MM.1S (cell line): Measurements from ENCODE around the gene ANKRD29.

Experiments used
- DNase-seq: peaks from one replicate; pipeline ENCODE4 v3.0.0-alpha.2; 2015
- H2AFZ ChIP-seq: fragments of 300-600 bp; sonication (generic); 2 replicates; pipeline ENCODE4 v1.6.0; 2016; ENCODE audit warnings: antibody characterized with exemption, low read length
- H3F3A ChIP-seq: fragments of 300-600 bp; sonication (generic); 2 replicates; pipeline ENCODE4 v1.6.1; 2016; ENCODE audit warnings: mild to moderate bottlenecking, antibody characterized with exemption, low read length, moderate library complexity, mixed read lengths; ENCODE audit not compliant: insufficient read depth
- H3K27ac ChIP-seq: fragments of 300-600 bp; sonication (generic); 2 replicates; pipeline ENCODE4 v1.5.1; 2016; ENCODE audit warnings: mild to moderate bottlenecking, low read length
- H3K27me3 ChIP-seq: fragments of 300-600 bp; sonication (generic); replicated peaks from 2 replicates; pipeline ENCODE4 v1.6.0; 2016; ENCODE audit warnings: low read length; ENCODE audit not compliant: insufficient read depth
- H3K36me3 ChIP-seq: fragments of 300-600 bp; sonication (generic); replicated peaks from 2 replicates; pipeline ENCODE4 v1.6.1; 2016; ENCODE audit warnings: mild to moderate bottlenecking, low read length, mixed read lengths; ENCODE audit not compliant: insufficient read depth
- H3K4me1 ChIP-seq: fragments of 300-600 bp; sonication (generic); 2 replicates; pipeline ENCODE4 v1.6.1; 2016; ENCODE audit warnings: low read length, mixed read lengths
- H3K4me2 ChIP-seq: fragments of 300-600 bp; sonication (generic); 2 replicates; pipeline ENCODE4 v1.6.0; 2016; ENCODE audit warnings: low read depth, low read length
- H3K4me3 ChIP-seq: fragments of 300-600 bp; sonication (generic); 2 replicates; pipeline ENCODE4 v1.5.1; 2016; ENCODE audit warnings: low read length, mixed read lengths
- H3K79me2 ChIP-seq: fragments of 300-600 bp; sonication (generic); 2 replicates; pipeline ENCODE4 v1.6.1; 2016; ENCODE audit warnings: mixed run types, low read length, mixed read lengths
- H3K9ac ChIP-seq: fragments of 300-600 bp; sonication (generic); 2 replicates; pipeline ENCODE4 v1.6.1; 2016; ENCODE audit warnings: low read length, mixed read lengths
- H3K9me2 ChIP-seq: fragments of 300-600 bp; sonication (generic); replicated peaks from 2 replicates; pipeline ENCODE4 v1.6.1; 2016; ENCODE audit warnings: mild to moderate bottlenecking, low read length, mixed read lengths; ENCODE audit not compliant: insufficient read depth
- H3K9me3 ChIP-seq: fragments of 300-600 bp; sonication (generic); replicated peaks from 2 replicates; pipeline ENCODE4 v1.6.1; 2016; ENCODE audit warnings: mild to moderate bottlenecking, low read length, mixed read lengths; ENCODE audit not compliant: insufficient read depth
- H4K20me1 ChIP-seq: fragments of 300-600 bp; sonication (generic); 2 replicates; pipeline ENCODE4 v1.6.1; 2016; ENCODE audit warnings: mild to moderate bottlenecking, low read length, moderate library complexity, mixed read lengths; ENCODE audit not compliant: insufficient read depth
- EZH2 ChIP-seq: fragments of 300-600 bp; sonication (generic); optimal IDR thresholded peaks from 2 replicates; pipeline ENCODE3; 2017; ENCODE audit warnings: low read depth, mild to moderate bottlenecking, antibody characterized with exemption, low read length, mixed read lengths
- EZH2phosphoT487 ChIP-seq: fragments of 300-600 bp; sonication (generic); IDR thresholded peaks from 2 replicates; pipeline ENCODE4 v1.6.1; 2018; ENCODE audit warnings: antibody characterized with exemption, low read length
- TF ChIP-seq, protein P1 (sequence below): fragments of 300-600 bp; sonication (generic); IDR thresholded peaks from 2 replicates; pipeline ENCODE4 v1.5.1; 2016; ENCODE audit warnings: antibody characterized with exemption, low read length, mixed read lengths

The ANKRD29 gene

GRCh38 chr18:23627321-23627720 lies 35.4 kb downstream of the ANKRD29 start:
- Histone ChIP-seq H2AFZ (no peak overlapping the region), H3K36me3 (no peaks in the 10 kb centered on the region), H3K9me3 (no peaks in the 10 kb centered on the region), H3K79me2 (no peaks in the 10 kb centered on the region), H3F3A (no peaks in the 10 kb centered on the region), H3K9ac (no peak overlapping the region), H4K20me1 (no peaks in the 10 kb centered on the region), H3K9me2 (no peaks in the 10 kb centered on the region), H3K27me3 (no peaks in the 10 kb centered on the region), H3K4me3 (no peak overlapping the region), H3K4me1 (peaks cover 4% of the 10 kb centered on the region; the same call in 1 of the 2 replicates), H3K4me2 (no peak overlapping the region), H3K27ac (no peak overlapping the region)
- TF ChIP-seq, protein P1, sequence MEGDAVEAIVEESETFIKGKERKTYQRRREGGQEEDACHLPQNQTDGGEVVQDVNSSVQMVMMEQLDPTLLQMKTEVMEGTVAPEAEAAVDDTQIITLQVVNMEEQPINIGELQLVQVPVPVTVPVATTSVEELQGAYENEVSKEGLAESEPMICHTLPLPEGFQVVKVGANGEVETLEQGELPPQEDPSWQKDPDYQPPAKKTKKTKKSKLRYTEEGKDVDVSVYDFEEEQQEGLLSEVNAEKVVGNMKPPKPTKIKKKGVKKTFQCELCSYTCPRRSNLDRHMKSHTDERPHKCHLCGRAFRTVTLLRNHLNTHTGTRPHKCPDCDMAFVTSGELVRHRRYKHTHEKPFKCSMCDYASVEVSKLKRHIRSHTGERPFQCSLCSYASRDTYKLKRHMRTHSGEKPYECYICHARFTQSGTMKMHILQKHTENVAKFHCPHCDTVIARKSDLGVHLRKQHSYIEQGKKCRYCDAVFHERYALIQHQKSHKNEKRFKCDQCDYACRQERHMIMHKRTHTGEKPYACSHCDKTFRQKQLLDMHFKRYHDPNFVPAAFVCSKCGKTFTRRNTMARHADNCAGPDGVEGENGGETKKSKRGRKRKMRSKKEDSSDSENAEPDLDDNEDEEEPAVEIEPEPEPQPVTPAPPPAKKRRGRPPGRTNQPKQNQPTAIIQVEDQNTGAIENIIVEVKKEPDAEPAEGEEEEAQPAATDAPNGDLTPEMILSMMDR, result no peak
- no peak for TF ChIP-seq EZH2phosphoT487
- no peak for TF ChIP-seq EZH2
- DNase-seq, result no peak

GRCh38 chr18:23626451-23627279 lies 36.0 kb downstream of the ANKRD29 start:
- TF ChIP-seq EZH2phosphoT487, result no peak
- no peak for TF ChIP-seq EZH2
- TF ChIP-seq, protein P1, result no peak
- Histone ChIP-seq H3F3A (no peaks in the 10 kb centered on the region), H3K9me3 (no peaks in the 10 kb centered on the region), H4K20me1 (no peaks in the 10 kb centered on the region), H3K9ac (no peak overlapping the region), H3K36me3 (no peaks in the 10 kb centered on the region), H3K27ac (no peak overlapping the region), H2AFZ (no peak overlapping the region), H3K9me2 (no peaks in the 10 kb centered on the region), H3K4me2 (no peak overlapping the region), H3K4me1 (peaks cover 4% of the 10 kb centered on the region; the same call in 1 of the 2 replicates), H3K79me2 (no peaks in the 10 kb centered on the region), H3K27me3 (no peaks in the 10 kb centered on the region), H3K4me3 (no peak overlapping the region)
- DNase-seq, result no peak

DNA sequence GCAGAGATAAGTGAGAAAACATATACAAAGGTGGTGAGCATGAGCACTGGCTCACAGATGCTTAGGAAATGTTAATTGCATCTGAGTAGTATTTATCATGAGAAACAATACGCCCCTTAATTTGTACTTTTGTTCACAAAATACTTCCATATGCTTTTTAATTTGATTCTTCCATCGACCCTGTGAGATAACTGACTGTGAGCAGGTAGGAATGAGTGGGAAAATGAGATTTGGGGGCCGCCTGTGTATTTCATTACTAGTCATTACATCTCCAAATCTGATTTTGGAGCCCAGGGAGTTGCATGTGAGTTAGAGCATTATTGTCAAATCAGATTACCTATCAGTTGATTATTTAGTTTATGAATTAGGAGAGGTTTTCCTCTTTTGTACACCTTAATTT lies 39.7 kb downstream of the ANKRD29 start:
- Histone ChIP-seq H2AFZ (no peak overlapping the region), H4K20me1 (no peaks in the 10 kb centered on the region), H3F3A (no peaks in the 10 kb centered on the region), H3K4me2 (no peak overlapping the region), H3K36me3 (no peaks in the 10 kb centered on the region), H3K27me3 (no peaks in the 10 kb centered on the region), H3K4me1 (peaks cover 2% of the 10 kb centered on the region; the same call in 1 of the 2 replicates), H3K4me3 (no peak overlapping the region), H3K9me2 (no peaks in the 10 kb centered on the region), H3K79me2 (no peaks in the 10 kb centered on the region), H3K9ac (no peak overlapping the region), H3K27ac (no peak overlapping the region), H3K9me3 (no peaks in the 10 kb centered on the region)
- DNase-seq, result no peak
- no peak for TF ChIP-seq EZH2phosphoT487
- TF ChIP-seq, protein P1, result no peak
